ENCODE results near the gene PDIA5. TPM values are rescaled to one million over a fixed set of nuclear protein-coding genes. Genes with fewer than 3 reads are reported as not detected.

The PDIA5 gene
- total and polyA plus RNA-seq, 2 of the 4 experiments (the other 2 are of a cell fraction) = 19.4 to 42.0 TPM

DNA sequence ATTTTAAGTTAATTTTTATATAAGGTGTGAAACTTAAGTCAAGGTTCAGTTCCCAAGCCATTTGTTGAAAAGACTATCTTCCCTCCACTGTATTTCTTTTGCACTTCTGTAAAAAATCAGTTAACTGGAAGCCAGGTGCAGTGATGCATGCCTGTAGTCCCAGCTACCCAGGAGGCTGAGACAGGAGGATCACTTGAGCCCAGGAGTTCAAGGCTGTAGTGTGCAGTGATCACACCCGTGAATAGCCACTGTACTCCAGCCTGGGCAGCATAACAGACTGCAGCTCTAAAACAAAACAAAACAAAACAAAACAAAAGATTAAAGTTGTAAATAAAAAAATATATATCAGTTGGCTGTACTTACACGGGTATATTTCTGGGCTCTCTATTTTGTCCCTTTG, 101.8 kb downstream of the PDIA5 start:
- intact Hi-C loops (cut with micrococcal nuclease) = no loop called here
- no CpG with 5 or more reads among the region's 2 CpGs for WGBS, 2 experiments (ENCODE audit: extremely low coverage in 2 of 2, insufficient read length in 1 of 2)
- POLR2A ChIA-PET (ENCODE audit: unreplicated experiment) = no interaction called here

More for the DNA sequence above, 101.8 kb downstream of the PDIA5 start:
- H3K9me1 ChIP-seq (ENCODE audit: insufficient read depth, low read length) = 0 out of 2 replicates have a peak, but pooled peaks cover 9% of the 10 kb centered on the region
- H2BK15ac ChIP-seq (ENCODE audit: low read depth, low read length) = no peak overlapping the region
- H3K18ac ChIP-seq (ENCODE audit: low read depth, low read length) = no peak overlapping the region
- no peak overlapping the region for H3K56ac ChIP-seq (ENCODE audit: extremely low read depth, insufficient read depth, low read length)
- H3K9ac ChIP-seq (ENCODE audit: low read depth, low read length) = no peak overlapping the region
- no peak overlapping the region for H3K4me2 ChIP-seq (ENCODE audit: low read depth, low read length)
- TF ChIP-seq SMC3 (IDR thresholded peaks at IDR 0.05; ENCODE audit: low read depth, low read length) = no peak
- TF ChIP-seq CHD1 (IDR thresholded peaks at IDR 0.05; ENCODE audit: low read depth, low read length) = no peak
- TF ChIP-seq MAFK (IDR thresholded peaks at IDR 0.05; ENCODE audit: low read depth, low read length) = no peak
- no peak for TF ChIP-seq NFE2L2 (IDR thresholded peaks at IDR 0.05; ENCODE audit: low read depth, low read length)
- no peak for TF ChIP-seq CEBPB (IDR thresholded peaks at IDR 0.05; ENCODE audit: low read depth, low read length)
- TF ChIP-seq RAD21 (IDR thresholded peaks at IDR 0.05; ENCODE audit: low read length) = no peak
- TF ChIP-seq MAZ (IDR thresholded peaks at IDR 0.05; ENCODE audit: borderline replicate concordance, low read depth, low read length) = no peak
- no peak for TF ChIP-seq BHLHE40 (IDR thresholded peaks at IDR 0.05; ENCODE audit: low read depth, low read length)
- no peak for TF ChIP-seq RFX5 (IDR thresholded peaks at IDR 0.05; ENCODE audit: low read depth, low read length)
- TF ChIP-seq ELK1 (IDR thresholded peaks at IDR 0.05; ENCODE audit: borderline replicate concordance, low read depth, low read length) = no peak
- TF ChIP-seq POLR2A (IDR thresholded peaks at IDR 0.05; ENCODE audit: low read depth, low read length) = no peak
- no peak for TF ChIP-seq FOS (IDR thresholded peaks at IDR 0.05; ENCODE audit: low read depth, low read length)
- TF ChIP-seq MXI1 (IDR thresholded peaks at IDR 0.05; ENCODE audit: borderline replicate concordance, low read depth, low read length) = no peak
- TF ChIP-seq, protein P1, sequence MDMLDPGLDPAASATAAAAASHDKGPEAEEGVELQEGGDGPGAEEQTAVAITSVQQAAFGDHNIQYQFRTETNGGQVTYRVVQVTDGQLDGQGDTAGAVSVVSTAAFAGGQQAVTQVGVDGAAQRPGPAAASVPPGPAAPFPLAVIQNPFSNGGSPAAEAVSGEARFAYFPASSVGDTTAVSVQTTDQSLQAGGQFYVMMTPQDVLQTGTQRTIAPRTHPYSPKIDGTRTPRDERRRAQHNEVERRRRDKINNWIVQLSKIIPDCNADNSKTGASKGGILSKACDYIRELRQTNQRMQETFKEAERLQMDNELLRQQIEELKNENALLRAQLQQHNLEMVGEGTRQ (IDR thresholded peaks at IDR 0.05; ENCODE audit: low read depth, low read length) = no peak
- TF ChIP-seq, protein P2, sequence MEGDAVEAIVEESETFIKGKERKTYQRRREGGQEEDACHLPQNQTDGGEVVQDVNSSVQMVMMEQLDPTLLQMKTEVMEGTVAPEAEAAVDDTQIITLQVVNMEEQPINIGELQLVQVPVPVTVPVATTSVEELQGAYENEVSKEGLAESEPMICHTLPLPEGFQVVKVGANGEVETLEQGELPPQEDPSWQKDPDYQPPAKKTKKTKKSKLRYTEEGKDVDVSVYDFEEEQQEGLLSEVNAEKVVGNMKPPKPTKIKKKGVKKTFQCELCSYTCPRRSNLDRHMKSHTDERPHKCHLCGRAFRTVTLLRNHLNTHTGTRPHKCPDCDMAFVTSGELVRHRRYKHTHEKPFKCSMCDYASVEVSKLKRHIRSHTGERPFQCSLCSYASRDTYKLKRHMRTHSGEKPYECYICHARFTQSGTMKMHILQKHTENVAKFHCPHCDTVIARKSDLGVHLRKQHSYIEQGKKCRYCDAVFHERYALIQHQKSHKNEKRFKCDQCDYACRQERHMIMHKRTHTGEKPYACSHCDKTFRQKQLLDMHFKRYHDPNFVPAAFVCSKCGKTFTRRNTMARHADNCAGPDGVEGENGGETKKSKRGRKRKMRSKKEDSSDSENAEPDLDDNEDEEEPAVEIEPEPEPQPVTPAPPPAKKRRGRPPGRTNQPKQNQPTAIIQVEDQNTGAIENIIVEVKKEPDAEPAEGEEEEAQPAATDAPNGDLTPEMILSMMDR (conservative IDR thresholded peaks at IDR 0.05; ENCODE audit: low read depth, low read length) = no peak
- no peak for TF ChIP-seq RCOR1 (IDR thresholded peaks at IDR 0.05; ENCODE audit: insufficient replicate concordance, low read length)
- H3K36me3 ChIP-seq (ENCODE audit: control insufficient read depth, insufficient read depth, low read length) = peaks cover 12% of the 10 kb centered on the region
- no peak overlapping the region for H3K14ac ChIP-seq (replicated peaks; ENCODE audit: low read depth, low read length)
- no peak for ATAC-seq (ENCODE audit: low read depth)
- H2BK20ac ChIP-seq (ENCODE audit: low read depth, low read length) = no peak overlapping the region
- no peaks in the 10 kb centered on the region for H3K9me3 ChIP-seq (ENCODE audit: control insufficient read depth, insufficient read depth, low read length)
- in situ Hi-C loops (cut with MboI; ENCODE audit: low sequenced_read_pairs) = no loop called here
- no peak overlapping the region for H2AK5ac ChIP-seq (ENCODE audit: low read depth, low read length)
- no peak overlapping the region for H4K8ac ChIP-seq (ENCODE audit: low read depth in 2 of 2, low read length in 2 of 2)
- no peaks in the 10 kb centered on the region for H3K79me1 ChIP-seq (ENCODE audit: low read depth in 1 of 2, low read length in 2 of 2)
- no peak overlapping the region for H2BK120ac ChIP-seq (ENCODE audit: low read depth, low read length)
- no peak overlapping the region for H2AFZ ChIP-seq (replicated peaks; ENCODE audit: low read length, poor library complexity)
- no peaks in the 10 kb centered on the region for H3K27me3 ChIP-seq (ENCODE audit: control insufficient read depth, insufficient read depth, low read length)
- H2AK9ac ChIP-seq (replicated peaks; ENCODE audit: low read depth, low read length, poor library complexity) = no peak overlapping the region
- H3K4ac ChIP-seq (ENCODE audit: low read depth, low read length) = no peak overlapping the region
- no peak overlapping the region for H3K4me3 ChIP-seq (ENCODE audit: insufficient read depth, low read depth, low read length)
- no peak overlapping the region for H4K5ac ChIP-seq (ENCODE audit: low read depth, low read length)
- CTCF ChIA-PET = no interaction called here
- BruUV-seq (replicated peaks) = no TSS peak
- peaks cover 5% of the 10 kb centered on the region; the same call in 1 of the 2 replicates for H3K4me1 ChIP-seq (ENCODE audit: control insufficient read depth, insufficient read depth, low read length)
- dilution Hi-C loops (cut with HindIII; ENCODE audit: low sequenced_read_pairs, unreplicated experiment) = no loop called here
- H2BK5ac ChIP-seq (ENCODE audit: low read depth, low read length, poor library complexity, severe bottlenecking) = no peak overlapping the region
- DNase-seq = no peak
- no peak overlapping the region for H4K91ac ChIP-seq (ENCODE audit: insufficient read depth, low read depth, low read length)
- no peak overlapping the region for H3K23ac ChIP-seq (ENCODE audit: low read depth, low read length)
- H4K20me1 ChIP-seq (ENCODE audit: insufficient read depth, low read length) = no peaks in the 10 kb centered on the region
- no peak overlapping the region for H3K27ac ChIP-seq (ENCODE audit: insufficient read depth, low read length)
